ENCODE results near the gene TMEM244.

DNA sequence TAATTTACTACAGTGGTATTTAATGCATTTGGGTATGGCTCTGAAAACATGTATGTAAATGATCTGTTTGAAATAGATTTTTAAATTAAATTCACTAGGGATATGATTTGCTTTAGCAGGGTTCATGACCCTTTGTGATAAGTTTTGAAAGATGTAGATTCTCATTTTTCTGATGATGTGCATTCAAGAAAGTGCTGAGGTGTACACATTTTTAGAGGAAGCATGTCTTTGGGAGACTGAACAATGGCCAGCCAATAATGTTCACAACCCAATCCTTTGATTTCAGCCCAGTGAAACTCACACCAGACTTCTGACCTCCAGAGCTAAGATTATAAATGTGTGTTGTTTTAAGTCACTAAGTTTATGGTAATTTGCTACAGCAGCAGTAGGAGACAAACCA is 71.1 kb downstream of the TMEM244 start:
- TF ChIP-seq ZNF384 (IDR thresholded peaks at IDR 0.05), result no peak
- TF ChIP-seq BHLHE40 (IDR thresholded peaks at IDR 0.05; ENCODE audit: borderline replicate concordance), result no peak
- no peak for TF ChIP-seq L3MBTL2 (conservative IDR thresholded peaks at IDR 0.05)
- no peak for TF ChIP-seq ELF4 (IDR thresholded peaks at IDR 0.05)
- TF ChIP-seq SUZ12 (IDR thresholded peaks at IDR 0.05), result no peak
- TF ChIP-seq FOXA1 (IDR thresholded peaks at IDR 0.05), result no peak
- TF ChIP-seq, protein P1, sequence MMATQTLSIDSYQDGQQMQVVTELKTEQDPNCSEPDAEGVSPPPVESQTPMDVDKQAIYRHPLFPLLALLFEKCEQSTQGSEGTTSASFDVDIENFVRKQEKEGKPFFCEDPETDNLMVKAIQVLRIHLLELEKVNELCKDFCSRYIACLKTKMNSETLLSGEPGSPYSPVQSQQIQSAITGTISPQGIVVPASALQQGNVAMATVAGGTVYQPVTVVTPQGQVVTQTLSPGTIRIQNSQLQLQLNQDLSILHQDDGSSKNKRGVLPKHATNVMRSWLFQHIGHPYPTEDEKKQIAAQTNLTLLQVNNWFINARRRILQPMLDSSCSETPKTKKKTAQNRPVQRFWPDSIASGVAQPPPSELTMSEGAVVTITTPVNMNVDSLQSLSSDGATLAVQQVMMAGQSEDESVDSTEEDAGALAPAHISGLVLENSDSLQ (IDR thresholded peaks at IDR 0.05), result no peak
- no peak for TF ChIP-seq FOXK2 (IDR thresholded peaks at IDR 0.05)

Measured in HEK293T (cell line).